SK-N-SH (cell line): ENCODE results near the gene TM9SF4. TPM values are rescaled to one million over a fixed set of nuclear protein-coding genes. Genes with fewer than 3 reads are reported as not detected.

Experiments
- CTCF ChIA-PET: fragments of 300-600, 350-600 bp; formaldehyde crosslinking; extraction: SDS; loops from one replicate; lab custom pipeline; 2021; lab: Yijun Ruan, JAX
- POLR2A ChIA-PET: fragments of 350-600 bp; sonication (Branson Sonifier 250); formaldehyde crosslinking; extraction: SDS; loops from one replicate; lab custom pipeline; 2020; ENCODE audit warnings: antibody characterized with exemption, inconsistent platforms; lab: Yijun Ruan, JAX
- DNase-seq: peaks from one replicate; pipeline ENCODE4 v3.0.0; 2012
- H2AFZ ChIP-seq: fragments of 200-600 bp; sonication (generic); 2 replicates; pipeline ENCODE4 v1.8.1; 2016; ENCODE audit warnings: antibody characterized with exemption, mild to moderate bottlenecking, low read depth
- H3F3A ChIP-seq: fragments of 200-600 bp; sonication (generic); replicated peaks from 2 replicates; pipeline ENCODE3; 2016; ENCODE audit warnings: antibody characterized with exemption, mild to moderate bottlenecking; ENCODE audit not compliant: insufficient read depth
- H3K27ac ChIP-seq, 2 experiments: fragments of 200-500 bp in 1 of 2; fragments of 200-600 bp in 1 of 2; sonication (Bioruptor generic) in 1 of 2; sonication (generic), shearing (Covaris generic) in 1 of 2; 2 replicates each; pipeline versions ENCODE4 v1.5.1 to v1.6.1; 2014 to 2016; ENCODE audit warnings: low read depth in 2 of 2, inconsistent platforms in 1 of 2, low read length in 1 of 2, mild to moderate bottlenecking in 1 of 2, mixed read lengths in 1 of 2
- H3K27me3 ChIP-seq: fragments of 200-600 bp; sonication (generic), shearing (Covaris generic); 2 replicates; pipeline ENCODE4 v1.6.1; 2016; ENCODE audit warnings: mixed run types; ENCODE audit not compliant: insufficient read depth
- H3K36me3 ChIP-seq, 2 experiments: fragments of 200-500 bp in 1 of 2; fragments of 200-600 bp in 1 of 2; sonication (Bioruptor generic) in 1 of 2; sonication (generic) in 1 of 2; replicated peaks in 1 of 2; 2 replicates each; pipeline versions ENCODE3 to v1.5.1; 2014 to 2016; ENCODE audit warnings: low read length in 1 of 2, mild to moderate bottlenecking in 1 of 2; ENCODE audit not compliant: insufficient read depth in 2 of 2, control insufficient read depth in 1 of 2
- H3K4me1 ChIP-seq, 2 experiments: fragments of 200-500 bp in 1 of 2; fragments of 200-600 bp in 1 of 2; sonication (Bioruptor generic) in 1 of 2; sonication (generic), shearing (Covaris generic) in 1 of 2; 2 replicates each; pipeline versions ENCODE4 v1.5.1 to v1.6.1; 2014 to 2016; ENCODE audit warnings: low read depth in 1 of 2, low read length in 1 of 2, mixed run types in 1 of 2; ENCODE audit not compliant: insufficient read depth in 2 of 2, control insufficient read depth in 1 of 2
- H3K4me2 ChIP-seq: fragments of 200-600 bp; sonication (generic), shearing (Covaris generic); 2 replicates; pipeline ENCODE4 v1.6.1; 2017; ENCODE audit warnings: mixed run types
- H3K4me3 ChIP-seq, 2 experiments: fragments of 200-500 bp in 1 of 2; fragments of 200-600 bp in 1 of 2; sonication (Bioruptor generic) in 1 of 2; sonication (generic), shearing (Covaris generic) in 1 of 2; 2 replicates each; pipeline versions ENCODE4 v1.5.1 to v1.8.1; 2014 to 2016; ENCODE audit warnings: low read depth in 2 of 2, inconsistent platforms in 1 of 2, low read length in 1 of 2, mild to moderate bottlenecking in 1 of 2, mixed read lengths in 1 of 2, moderate library complexity in 1 of 2
- H3K79me2 ChIP-seq: fragments of 200-600 bp; sonication (generic); 2 replicates; pipeline ENCODE4 v1.8.1; 2017; ENCODE audit warnings: mild to moderate bottlenecking; ENCODE audit not compliant: insufficient read depth
- H3K9ac ChIP-seq: fragments of 200-600 bp; sonication (generic); 2 replicates; pipeline ENCODE4 v1.6.1; 2017; ENCODE audit warnings: mixed run types
- H3K9me2 ChIP-seq: fragments of 200-600 bp; sonication (generic); 2 replicates; pipeline ENCODE4 v1.6.1; 2017; ENCODE audit warnings: mixed run types
- H3K9me3 ChIP-seq: fragments of 200-600 bp; sonication (generic); 2 replicates; pipeline ENCODE4 v1.6.1; 2017; ENCODE audit warnings: mixed run types, mild to moderate bottlenecking, moderate library complexity
- H4K20me1 ChIP-seq: fragments of 200-600 bp; sonication (generic); 2 replicates; pipeline ENCODE4 v1.6.1; 2017; ENCODE audit warnings: mild to moderate bottlenecking, mixed run types; ENCODE audit not compliant: insufficient read depth
- CHD2 ChIP-seq: fragments of 150-350 bp; IDR thresholded peaks from 2 replicates; pipeline ENCODE4 v1.6.1; 2018; ENCODE audit warnings: low read length; ENCODE audit not compliant: partially characterized antibody
- ELF1 ChIP-seq: IDR thresholded peaks from 2 replicates; pipeline ENCODE4 v1.4.0; 2012
- FOSL2 ChIP-seq: IDR thresholded peaks from 2 replicates; pipeline ENCODE4 v1.4.0; 2012; ENCODE audit warnings: low read depth, mild to moderate bottlenecking, moderate library complexity, borderline replicate concordance
- GABPA ChIP-seq: IDR thresholded peaks from 2 replicates; pipeline ENCODE4 v1.4.0; 2012; ENCODE audit warnings: low read depth, mild to moderate bottlenecking
- GATA2 ChIP-seq: sonication (generic); formaldehyde crosslinking; IDR thresholded peaks from 2 replicates; pipeline ENCODE4 v1.5.0; 2020; ENCODE audit warnings: mild to moderate bottlenecking, missing genetic modification reagents
- IRF3 ChIP-seq: fragments of 150-350 bp; IDR thresholded peaks from 2 replicates; pipeline ENCODE4 v1.6.1; 2016; ENCODE audit warnings: mild to moderate bottlenecking, low read depth, low read length
- JUND ChIP-seq: IDR thresholded peaks from 2 replicates; pipeline ENCODE4 v1.4.0; 2012
- NFIC ChIP-seq: IDR thresholded peaks from 2 replicates; pipeline ENCODE4 v1.4.0; 2012; ENCODE audit warnings: borderline replicate concordance
- RAD21 ChIP-seq: IDR thresholded peaks from 2 replicates; pipeline ENCODE4 v1.6.1; 2012; ENCODE audit warnings: mild to moderate bottlenecking, low read length
- RCOR1 ChIP-seq: fragments of 150-350 bp; IDR thresholded peaks from 2 replicates; pipeline ENCODE4 v1.6.1; 2017; ENCODE audit warnings: antibody characterized with exemption, low read length
- REST ChIP-seq: IDR thresholded peaks from 2 replicates; pipeline ENCODE4 v1.6.1; 2012; ENCODE audit warnings: mild to moderate bottlenecking, low read depth, low read length, moderate library complexity
- RFX5 ChIP-seq: IDR thresholded peaks from 2 replicates; pipeline ENCODE4 v1.6.1; 2012; ENCODE audit warnings: mild to moderate bottlenecking, improper control_type of control experiment, low read length
- SMC3 ChIP-seq: IDR thresholded peaks from 2 replicates; pipeline ENCODE4 v1.6.1; 2012; ENCODE audit warnings: low read depth, low read length, improper control_type of control experiment
- YY1 ChIP-seq: IDR thresholded peaks from 2 replicates; pipeline ENCODE4 v1.4.0; 2012; ENCODE audit warnings: low read depth, mild to moderate bottlenecking
- WGBS: methylation state at CpG from one replicate; pipeline ENCODE4 v1.1.6; 2017; ENCODE audit warnings: low lambda C conversion rate; 5-methylcytosine and 5-hydroxymethylcytosine counted together
- polyA plus RNA-seq, 3 experiments: library from polyadenylated mRNA; depleted of rRNA; stranded (reverse); fragments of >200 nt; gene quantifications; 2 replicates each; pipeline ENCODE4 v1.2.3, GENCODE V29; 2012

The TM9SF4 gene
- polyA plus RNA-seq, 1 of the 3 experiments (the other 2 are of a cell fraction) = 61.0 TPM

DNA sequence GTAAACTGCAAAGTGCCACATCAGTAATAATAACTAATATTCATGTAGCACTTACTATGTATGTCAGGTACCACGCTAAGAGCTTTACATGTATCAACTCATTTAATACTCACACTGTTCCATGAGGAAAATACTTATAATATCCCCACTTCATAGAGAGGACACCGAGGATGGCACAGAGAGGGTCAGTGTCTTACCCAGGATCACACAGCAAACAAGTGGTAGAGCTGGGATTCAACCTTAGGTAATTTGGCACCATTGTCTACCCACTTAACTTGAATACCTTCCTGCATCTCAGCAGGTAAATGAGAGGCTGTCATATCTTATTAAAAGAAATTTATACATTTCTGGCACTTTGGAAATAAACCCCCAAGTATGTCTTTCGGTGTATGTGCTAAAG is 106.2 kb downstream of the TM9SF4 start:
- POLR2A ChIA-PET = no interaction called here
- TF ChIP-seq NFIC (no peak), GATA2 (CRISPR knock-in tag) (no peak), CHD2 (no peak), REST (no peak), YY1 (no peak), IRF3 (no peak), RCOR1 (no peak), RFX5 (no peak), SMC3 (no peak), RAD21 (no peak), ELF1 (no peak), GABPA (no peak), FOSL2 (no peak), JUND (no peak)
- CTCF ChIA-PET = interaction anchor here (0.6 kb wide), 1 partner anchor 241 kb away, joined by 3 read pairs; no protein-coding TSS in a partner anchor

More for the DNA sequence above, 106.2 kb downstream of the TM9SF4 start:
- Histone ChIP-seq H3K27ac (no peak overlapping the region), H3F3A (peaks cover 3% of the 10 kb centered on the region), H3K9me2 (no peaks in the 10 kb centered on the region), H3K4me1 (no peaks in the 10 kb centered on the region), H3K36me3 (peaks cover 19 to 36% of the 10 kb centered on the region in 2 experiments), H2AFZ (no peak overlapping the region), H3K4me3 (no peak overlapping the region), H3K79me2 (peaks cover 19% of the 10 kb centered on the region), H3K9me3 (no peaks in the 10 kb centered on the region), H3K9ac (no peak overlapping the region), H3K27me3 (no peaks in the 10 kb centered on the region), H4K20me1 (no peaks in the 10 kb centered on the region), H3K4me2 (no peak overlapping the region)
- no peak for DNase-seq
- 91% methylated on average over 3 of the region's 3 CpGs for whole genome bisulfite sequencing
